ENCODE results near the gene ZNF202.

GRCh38 chr11:123707206-123707605, 34.3 kb downstream of the ZNF202 start:
- TF ChIP-seq CTCF (IDR thresholded peaks at IDR 0.05; ENCODE audit: insufficient read depth, low read depth, low read length) = no peak
- TF ChIP-seq EZH2 (IDR thresholded peaks at IDR 0.05; ENCODE audit: insufficient read depth, low read length) = no peak
